Suprapubic skin (tissue), 4 donors: Measurements from ENCODE around the gene FYTTD1. TPM values are rescaled to one million over a fixed set of nuclear protein-coding genes. Genes with fewer than 3 reads are reported as not detected.

Experiments used
- DNase-seq, 2 donors: peaks; one replicate each; pipeline ENCODE4 v3.0.0-alpha.2; 2019; ENCODE audit warnings: low spot score in 2 of 2
- H3K27ac ChIP-seq: fragments of 200-600 bp; sonication (generic); one replicate; pipeline ENCODE4 v1.5.1; 2019
- H3K27me3 ChIP-seq: fragments of 200-600 bp; sonication (generic); one replicate; pipeline ENCODE4 v1.5.1; 2019
- H3K36me3 ChIP-seq: fragments of 200-600 bp; sonication (generic); one replicate; pipeline ENCODE4 v1.5.1; 2019
- H3K4me1 ChIP-seq: fragments of 200-600 bp; sonication (generic); one replicate; pipeline ENCODE4 v1.5.1; 2019
- H3K4me3 ChIP-seq: fragments of 200-600 bp; sonication (generic); one replicate; pipeline ENCODE4 v1.5.1; 2019; ENCODE audit warnings: mild to moderate bottlenecking
- H3K9me3 ChIP-seq: fragments of 200-600 bp; sonication (generic); one replicate; pipeline ENCODE4 v1.5.1; 2019
- CTCF ChIP-seq, 2 donors: fragments of 200-600 bp in 1 of 2; fragments of 450-650 bp in 1 of 2; sonication (generic) in 1 of 2; IDR thresholded peaks; one replicate each; pipeline ENCODE4 v1.5.1; 2016 to 2019; ENCODE audit warnings: antibody characterized with exemption in 2 of 2, mild to moderate bottlenecking in 1 of 2, moderate library complexity in 1 of 2
- EP300 ChIP-seq: sonication (generic); formaldehyde crosslinking; IDR thresholded peaks from one replicate; pipeline ENCODE4 v1.6.1; 2017; ENCODE audit warnings: antibody characterized with exemption
- POLR2A ChIP-seq, 2 donors: fragments of 450-650 bp; IDR thresholded peaks; one replicate each; pipeline ENCODE4 v1.6.1; 2017; ENCODE audit warnings: antibody characterized with exemption in 2 of 2, mild to moderate bottlenecking in 2 of 2, moderate library complexity in 2 of 2
- POLR2AphosphoS5 ChIP-seq, 3 donors: sonication (generic); formaldehyde crosslinking; IDR thresholded peaks; one replicate each; pipeline ENCODE4 v1.6.1; 2017; ENCODE audit warnings: antibody characterized with exemption in 3 of 3
- WGBS: methylation state at CpG from one replicate; pipeline ENCODE4 v1.1.5; 2018; 5-methylcytosine and 5-hydroxymethylcytosine counted together
- total RNA-seq, 4 donors: library from RNA; depleted of rRNA; stranded (reverse); fragments of >200 nt; gene quantifications; one replicate each; pipeline ENCODE4 v1.1.0, GENCODE V29; 2016

FYTTD1 gene
- total RNA-seq, 4 donors from 2014 or later = 46.6 to 53.3 (median 49.9) TPM

- TF ChIP-seq CTCF (IDR thresholded peaks at IDR 0.05) (no peak), POLR2A (IDR thresholded peaks at IDR 0.05) (no peak), EP300 (no peak), POLR2AphosphoS5 (IDR thresholded peaks at IDR 0.05) (no peak)
- H3K27ac ChIP-seq = peak overlapping the region; percentile 40
- DNase-seq = no peak
- no peaks in the 10 kb centered on the region for H3K27me3 ChIP-seq
- H3K4me3 ChIP-seq = no peak overlapping the region
- H3K4me1 ChIP-seq = peaks cover 34% of the 10 kb centered on the region
- no peaks in the 10 kb centered on the region for H3K9me3 ChIP-seq
- H3K36me3 ChIP-seq = no peaks in the 10 kb centered on the region
- WGBS = 74% methylated on average over 4 of the region's 4 CpGs
Observed at GRCh38 chr3:197807969-197808587, 58.4 kb downstream of the FYTTD1 start.

DNA sequence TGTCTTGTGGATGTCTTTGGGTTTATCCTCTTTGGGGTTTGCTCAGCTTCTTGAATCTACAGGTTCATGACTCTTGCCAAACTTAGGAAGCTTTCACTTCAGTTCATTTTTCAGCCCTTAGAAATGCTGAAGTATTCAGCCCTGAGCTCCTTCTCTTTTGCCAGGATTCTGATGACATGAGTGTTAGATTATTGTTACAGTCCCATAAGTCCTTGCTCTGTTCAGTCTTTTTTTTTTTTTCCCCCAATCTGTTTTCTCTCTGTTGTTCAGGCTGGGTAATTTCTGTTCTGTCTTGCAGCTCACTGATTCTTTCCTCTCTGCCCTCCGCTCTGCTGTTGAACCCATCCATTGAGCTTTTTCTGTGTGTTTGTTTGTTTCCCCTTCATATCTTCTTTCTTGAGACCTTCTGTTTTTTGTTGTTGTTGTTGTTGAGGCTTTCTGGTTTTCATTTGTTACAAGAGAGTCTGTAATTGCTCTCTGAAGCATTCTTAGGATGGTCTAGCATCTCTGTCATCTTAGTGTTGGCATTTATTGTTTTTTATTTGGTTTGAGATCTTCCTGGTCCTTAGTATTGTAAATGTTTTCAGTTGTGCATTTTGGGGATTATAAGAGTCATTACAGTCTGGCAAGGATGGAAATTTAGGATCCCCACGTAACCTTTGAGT, 59.8 kb downstream of the FYTTD1 start:
- Histone ChIP-seq H3K4me3 (no peak overlapping the region), H3K9me3 (no peaks in the 10 kb centered on the region), H3K4me1 (peaks cover 34% of the 10 kb centered on the region), H3K27ac (peak overlapping the region; percentile 40), H3K27me3 (no peaks in the 10 kb centered on the region), H3K36me3 (no peaks in the 10 kb centered on the region)
- WGBS = 40% methylated on average over 2 of the region's 2 CpGs
- DNase-seq = no peak
- TF ChIP-seq EP300 = no peak
- TF ChIP-seq CTCF (IDR thresholded peaks at IDR 0.05) = no peak
- no peak for TF ChIP-seq POLR2AphosphoS5 (IDR thresholded peaks at IDR 0.05)
- TF ChIP-seq POLR2A (IDR thresholded peaks at IDR 0.05) = no peak

DNA sequence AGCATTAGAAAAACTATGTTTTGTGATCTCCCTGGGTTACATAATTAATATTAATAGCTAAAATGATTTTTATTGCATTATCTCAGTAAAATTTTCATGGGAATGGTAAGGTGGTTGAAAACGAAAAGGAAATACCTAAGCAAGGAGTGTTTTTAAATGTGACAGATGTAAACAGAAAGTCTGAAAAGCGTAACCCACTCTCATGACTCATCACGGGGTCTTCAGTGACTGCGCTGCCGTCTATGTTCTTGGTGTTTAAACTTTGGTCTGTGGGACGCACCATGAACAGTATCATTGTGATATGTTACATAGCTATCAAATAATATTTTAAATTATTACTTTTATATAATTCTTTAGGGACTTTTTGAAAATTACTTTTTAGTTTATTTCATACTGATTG, 61.2 kb downstream of the FYTTD1 start:
- Histone ChIP-seq H3K36me3 (no peaks in the 10 kb centered on the region), H3K27ac (no peak overlapping the region), H3K9me3 (no peaks in the 10 kb centered on the region), H3K27me3 (no peaks in the 10 kb centered on the region), H3K4me1 (peaks cover 34% of the 10 kb centered on the region), H3K4me3 (no peak overlapping the region)
- 83% methylated on average over 6 of the region's 6 CpGs for WGBS
- TF ChIP-seq POLR2A (IDR thresholded peaks at IDR 0.05) = no peak
- no peak for DNase-seq

DNA sequence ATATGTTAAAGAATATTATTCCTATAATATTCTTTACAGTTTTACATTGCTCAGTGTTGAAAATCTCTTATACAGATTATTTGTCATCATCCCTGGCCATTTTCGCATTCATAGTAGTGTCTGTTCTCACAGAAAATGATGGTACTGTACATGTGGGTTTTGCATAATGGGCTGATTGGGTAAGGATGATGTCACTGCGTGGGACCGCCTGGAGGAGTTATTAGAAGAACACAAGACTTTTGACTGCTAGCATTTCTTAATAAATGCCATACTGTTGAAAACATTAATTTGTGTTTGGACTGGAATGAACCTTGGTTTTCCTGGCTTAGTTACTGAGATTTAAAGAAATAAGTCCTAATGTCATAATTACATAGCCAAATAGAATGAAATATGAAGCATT, 61.7 kb downstream of the FYTTD1 start:
- no peaks in the 10 kb centered on the region for H3K9me3 ChIP-seq
- peaks cover 34% of the 10 kb centered on the region for H3K4me1 ChIP-seq
- peaks cover 3% of the 10 kb centered on the region for H3K36me3 ChIP-seq
- no peak overlapping the region for H3K4me3 ChIP-seq
- TF ChIP-seq POLR2A (IDR thresholded peaks at IDR 0.05) (no peak), POLR2AphosphoS5 (IDR thresholded peaks at IDR 0.05) (peak in 1 of 3 donors; percentile 42), EP300 (no peak), CTCF (IDR thresholded peaks at IDR 0.05) (no peak)
- peak overlapping the region; percentile 53 for H3K27ac ChIP-seq
- no peaks in the 10 kb centered on the region for H3K27me3 ChIP-seq
- peak in 1 of 2 donors; percentile 82 for DNase-seq
- WGBS = 59% methylated on average over 3 of the region's 3 CpGs

GRCh38 chr3:197814372-197814771, 64.7 kb downstream of the FYTTD1 start:
- Histone ChIP-seq H3K27me3 (no peaks in the 10 kb centered on the region), H3K4me1 (peaks cover 18% of the 10 kb centered on the region), H3K36me3 (peaks cover 8% of the 10 kb centered on the region), H3K4me3 (no peak overlapping the region), H3K9me3 (no peaks in the 10 kb centered on the region), H3K27ac (no peak overlapping the region)
- no peak for TF ChIP-seq CTCF (IDR thresholded peaks at IDR 0.05)
- no peak for TF ChIP-seq POLR2A (IDR thresholded peaks at IDR 0.05)
- TF ChIP-seq EP300 = no peak
- no peak for TF ChIP-seq POLR2AphosphoS5 (IDR thresholded peaks at IDR 0.05)
- DNase-seq = no peak
- 90% methylated on average over 4 of the region's 4 CpGs for WGBS
